ENCODE measurements around the gene WTAP. TPM values are rescaled to one million over a fixed set of nuclear protein-coding genes. Genes with fewer than 3 reads are reported as not detected.
"Not testable (repeated sequence)": the region's sequence is repeated elsewhere in the genome, so short reads cannot be mapped to it uniquely, and the experiment has no call there.

The WTAP gene
- total and polyA plus RNA-seq, 5 donors from 2014 or later, result 145 to 177 (median 150) TPM

DNA sequence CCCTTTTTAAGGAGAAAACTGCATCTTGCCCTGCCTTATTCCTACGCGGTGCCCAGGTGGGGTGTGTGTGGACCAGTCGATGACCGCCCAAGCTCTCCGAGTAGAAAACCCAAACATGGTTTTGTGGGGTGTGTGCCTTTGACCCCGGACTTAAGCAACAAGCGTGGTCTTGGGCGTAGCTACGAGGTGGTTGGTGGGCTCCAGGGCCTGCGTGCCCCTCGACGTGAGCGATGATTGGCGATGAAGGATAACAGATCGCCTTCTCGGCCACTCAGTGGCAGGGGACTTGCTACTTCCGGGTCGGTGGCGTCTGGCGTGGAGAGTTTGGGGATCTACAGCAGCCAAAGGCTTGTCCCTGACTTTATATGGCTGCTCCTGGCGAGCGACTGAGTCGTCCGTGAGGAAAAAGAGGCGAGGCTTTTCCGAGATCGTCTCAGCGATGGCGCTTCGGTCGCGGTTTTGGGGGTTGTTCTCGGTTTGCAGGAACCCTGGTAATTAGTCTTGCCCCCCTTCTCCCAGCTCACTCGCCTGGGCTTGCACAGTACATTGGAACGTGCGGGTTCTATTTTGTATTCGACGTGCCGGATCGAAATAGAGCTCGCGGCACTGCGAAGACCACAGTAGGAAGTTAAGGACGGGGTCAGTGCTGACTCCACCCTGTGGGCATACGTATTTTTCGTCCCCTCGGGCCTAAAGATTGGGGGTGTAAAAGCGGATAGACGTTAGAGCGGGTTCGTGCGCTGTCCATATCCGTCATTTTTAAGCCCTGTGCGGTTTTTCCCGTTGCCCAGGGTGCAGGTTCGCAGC is 63.0 kb downstream of the WTAP start, which contains the start of gene MRPL18:
Gene MRPL18 (plus strand): TSS at position 319 of the 807 bp plus-strand sequence. CDS start 121 bp downstream, at position 440.
- H3K4me3 Mint-ChIP-seq, result peak within 1 kb of the TSS; percentile 95 to 100 (median 99)
- H3K9me3 Mint-ChIP-seq, result no peaks in the 10 kb centered on the region
- Histone ChIP-seq H3K27ac (ENCODE audit: insufficient read depth, low read length, poor library complexity, severe bottlenecking) (peak within 1 kb of the TSS; percentile 97), H3K4me1 (ENCODE audit: control insufficient read depth, insufficient read depth, low read length, poor library complexity, severe bottlenecking) (peaks cover 29% of the 10 kb centered on the region), H3K27me3 (ENCODE audit: control insufficient read depth, insufficient read depth, low read length) (no peaks in the 10 kb centered on the region), H3K9me3 (ENCODE audit: control insufficient read depth in 2 of 2, low read length in 2 of 2) (no peaks in the 10 kb centered on the region), H3K4me3 (ENCODE audit: low read depth, low read length) (peak within 1 kb of the TSS; percentile 87), H3K36me3 (ENCODE audit: control insufficient read depth, insufficient read depth, low read length) (peaks cover 37% of the 10 kb centered on the region)
- peak; percentile 86 to 87 for ATAC-seq (ENCODE audit: low read depth in 2 of 2)
- peak within 1 kb of the TSS; percentile 94 to 99 (median 99) for H3K27ac Mint-ChIP-seq
- DNase-seq, result peak; percentile 86 to 98 (median 89)
- H3K4me1 Mint-ChIP-seq, result peaks cover 11 to 75% (median 51%) of the 10 kb centered on the region in 4 donors
- peaks cover 33% of the 10 kb centered on the region for H3K36me3 Mint-ChIP-seq
- peaks cover 8% of the 10 kb centered on the region for H3K27me3 Mint-ChIP-seq

DNA sequence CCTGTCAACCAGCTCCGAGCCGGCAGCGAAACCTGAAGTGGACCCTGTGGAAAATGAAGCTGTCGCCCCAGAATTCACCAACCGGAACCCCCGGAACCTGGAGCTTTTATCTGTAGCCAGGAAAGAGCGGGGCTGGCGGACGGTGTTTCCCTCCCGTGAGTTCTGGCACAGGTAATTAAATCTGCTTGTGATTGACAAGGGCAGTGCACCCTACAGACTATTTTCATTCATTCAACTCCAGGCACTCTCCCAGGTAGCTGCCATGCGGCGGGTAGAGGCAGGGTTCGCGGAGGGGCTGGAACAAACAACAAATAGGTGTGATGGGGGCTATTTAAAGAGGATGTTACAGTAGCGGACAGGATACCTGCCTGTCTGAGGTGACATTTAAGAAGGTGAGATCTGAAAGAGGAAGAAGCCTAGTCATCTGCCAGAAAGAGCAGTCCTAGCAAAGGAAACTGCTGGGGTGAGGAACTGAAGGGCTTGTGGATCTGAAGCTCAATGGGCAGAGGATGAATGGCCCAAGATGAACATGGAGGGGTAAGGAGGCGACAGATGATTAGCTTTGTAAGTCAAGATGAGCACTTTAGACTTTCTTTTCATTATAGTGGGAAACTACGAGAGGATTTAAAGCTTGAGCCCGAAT is 63.8 kb downstream of the WTAP start:
- H3K27ac Mint-ChIP-seq, result peak overlapping the region; percentile 94 to 99 (median 99)
- H3K27ac ChIP-seq (ENCODE audit: insufficient read depth, low read length, poor library complexity, severe bottlenecking), result peak overlapping the region; percentile 97
- H3K4me1 Mint-ChIP-seq, result peaks cover 11 to 74% (median 47%) of the 10 kb centered on the region in 4 donors
- peaks cover 29% of the 10 kb centered on the region for H3K4me1 ChIP-seq (ENCODE audit: control insufficient read depth, insufficient read depth, low read length, poor library complexity, severe bottlenecking)
- H3K4me3 Mint-ChIP-seq, result peak overlapping the region; percentile 95 to 100 (median 99)
- H3K4me3 ChIP-seq (ENCODE audit: low read depth, low read length), result peak overlapping the region; percentile 87
- no peaks in the 10 kb centered on the region for H3K9me3 Mint-ChIP-seq
- DNase-seq, result peak in 2 of 3 donors; percentile 6 to 41
- peaks cover 8% of the 10 kb centered on the region for H3K27me3 Mint-ChIP-seq
- no peak for ATAC-seq (ENCODE audit: low read depth in 2 of 2)
- H3K36me3 Mint-ChIP-seq, result peaks cover 28% of the 10 kb centered on the region
- no peaks in the 10 kb centered on the region for H3K9me3 ChIP-seq (ENCODE audit: control insufficient read depth in 2 of 2, low read length in 2 of 2)
- peaks cover 30% of the 10 kb centered on the region for H3K36me3 ChIP-seq (ENCODE audit: control insufficient read depth, insufficient read depth, low read length)
- H3K27me3 ChIP-seq (ENCODE audit: control insufficient read depth, insufficient read depth, low read length), result no peaks in the 10 kb centered on the region

DNA sequence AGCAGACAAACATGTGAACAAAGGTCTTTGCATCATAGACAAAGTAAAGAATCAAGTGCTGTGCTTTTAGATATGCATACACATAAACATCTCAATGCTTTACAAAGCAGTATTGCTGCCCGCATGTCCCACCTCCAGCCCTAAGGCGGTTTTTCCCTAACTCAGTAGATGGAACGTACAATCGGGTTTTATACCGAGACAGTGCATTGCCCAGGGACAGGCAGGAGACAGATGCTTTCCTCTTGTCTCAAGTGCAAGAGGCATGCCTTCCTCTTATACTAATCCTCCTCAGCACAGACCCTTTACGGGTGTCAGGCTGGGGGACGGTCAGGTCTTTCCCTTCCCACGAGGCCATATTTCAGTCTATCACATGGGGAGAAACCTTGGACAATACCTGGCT is 67.7 kb downstream of the WTAP start:
- not testable (repeated sequence) for H3K27ac ChIP-seq (ENCODE audit: insufficient read depth, low read length, poor library complexity, severe bottlenecking); DNase-seq; H3K9me3 Mint-ChIP-seq; H3K9me3 ChIP-seq (ENCODE audit: control insufficient read depth in 2 of 2, low read length in 2 of 2); H3K4me3 Mint-ChIP-seq; H3K4me3 ChIP-seq (ENCODE audit: low read depth, low read length); H3K27ac Mint-ChIP-seq; H3K27me3 Mint-ChIP-seq; H3K27me3 ChIP-seq (ENCODE audit: control insufficient read depth, insufficient read depth, low read length); ATAC-seq (ENCODE audit: low read depth in 2 of 2)
- peaks cover 19% of the 10 kb centered on the region for H3K4me1 ChIP-seq (ENCODE audit: control insufficient read depth, insufficient read depth, low read length, poor library complexity, severe bottlenecking)
- Mint-ChIP-seq H3K4me1 (peaks cover 19 to 60% (median 35%) of the 10 kb centered on the region in 4 donors), H3K36me3 (peaks cover 37% of the 10 kb centered on the region)
- peaks cover 50% of the 10 kb centered on the region for H3K36me3 ChIP-seq (ENCODE audit: control insufficient read depth, insufficient read depth, low read length)

DNA sequence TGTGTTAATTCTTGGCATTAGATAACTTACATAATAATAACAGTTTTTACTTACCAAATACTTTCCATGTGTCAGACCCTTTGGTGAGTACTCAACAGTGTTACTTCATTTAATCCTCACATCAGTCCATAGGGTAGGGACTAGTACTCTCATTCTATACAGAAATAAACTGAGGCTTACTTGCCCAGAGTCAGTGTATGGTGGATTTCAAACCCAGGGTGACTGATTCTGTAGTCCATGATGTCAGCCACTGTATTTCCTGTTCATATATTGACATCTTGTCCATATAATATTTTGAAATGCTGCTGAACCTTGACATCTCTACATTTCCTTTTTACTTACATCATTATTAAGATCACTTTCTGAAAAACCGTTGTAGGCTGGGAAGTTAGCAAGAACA is 70.2 kb downstream of the WTAP start:
- no peak for ATAC-seq (ENCODE audit: low read depth in 2 of 2)
- DNase-seq, result no peak
- peaks cover 48% of the 10 kb centered on the region for H3K36me3 ChIP-seq (ENCODE audit: control insufficient read depth, insufficient read depth, low read length)
- Mint-ChIP-seq H3K27me3 (no peaks in the 10 kb centered on the region), H3K36me3 (peaks cover 33% of the 10 kb centered on the region), H3K4me1 (peaks cover 9 to 36% (median 19%) of the 10 kb centered on the region in 4 donors), H3K4me3 (no peak overlapping the region), H3K9me3 (no peaks in the 10 kb centered on the region), H3K27ac (peak overlapping the region in 1 of 3 donors; percentile 44)
- H3K4me3 ChIP-seq (ENCODE audit: low read depth, low read length), result no peak overlapping the region
- H3K9me3 ChIP-seq (ENCODE audit: control insufficient read depth in 2 of 2, low read length in 2 of 2), result no peaks in the 10 kb centered on the region
- H3K4me1 ChIP-seq (ENCODE audit: control insufficient read depth, insufficient read depth, low read length, poor library complexity, severe bottlenecking), result peaks cover under 1% of the 10 kb centered on the region
- H3K27me3 ChIP-seq (ENCODE audit: control insufficient read depth, insufficient read depth, low read length), result no peaks in the 10 kb centered on the region
- no peak overlapping the region for H3K27ac ChIP-seq (ENCODE audit: insufficient read depth, low read length, poor library complexity, severe bottlenecking)

DNA sequence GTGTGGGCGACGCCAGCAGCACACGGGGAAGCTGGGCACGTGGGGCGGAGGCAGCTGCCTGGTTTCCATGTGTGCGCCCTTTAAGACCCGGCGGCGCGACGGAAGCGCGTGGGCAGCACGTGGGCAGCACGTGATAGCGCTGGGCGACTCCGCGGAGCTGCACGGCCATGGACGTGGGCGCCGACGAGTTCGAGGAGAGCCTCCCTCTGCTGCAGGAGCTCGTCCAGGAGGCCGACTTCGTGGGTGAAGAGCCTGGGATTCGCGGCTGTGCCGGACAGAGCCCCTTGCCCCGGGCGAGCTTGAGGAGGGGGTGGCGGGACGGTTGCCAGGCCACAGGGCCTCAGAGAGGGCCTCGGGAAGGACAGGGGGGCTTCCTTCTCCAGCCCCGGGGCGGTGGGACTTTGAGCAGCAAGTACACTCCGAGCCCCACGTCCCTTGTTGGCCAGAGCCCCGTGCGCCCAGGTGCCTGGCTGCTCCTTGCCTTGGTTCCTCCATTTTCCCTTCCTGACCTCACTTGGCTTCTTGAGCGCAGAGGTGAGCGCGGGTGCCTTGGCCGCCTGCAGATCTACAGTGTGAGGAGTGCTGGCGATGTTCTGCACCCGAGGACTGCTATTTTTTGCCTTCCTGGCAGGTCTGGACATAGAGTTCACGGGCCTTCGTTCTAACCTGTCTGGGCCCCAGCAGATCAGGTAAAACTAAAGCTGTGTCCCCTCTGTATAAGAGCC is 73.0 kb downstream of the WTAP start, which contains the start of gene PNLDC1:
Gene PNLDC1 (plus strand): TSS at position 136 of the 725 bp plus-strand sequence. CDS start 32 bp downstream, at position 168.
- H3K27ac ChIP-seq (ENCODE audit: insufficient read depth, low read length, poor library complexity, severe bottlenecking), result no peak within 1 kb of the TSS
- no peaks in the 10 kb centered on the region for H3K4me1 ChIP-seq (ENCODE audit: control insufficient read depth, insufficient read depth, low read length, poor library complexity, severe bottlenecking)
- no peaks in the 10 kb centered on the region for H3K27me3 Mint-ChIP-seq
- H3K9me3 Mint-ChIP-seq, result no peaks in the 10 kb centered on the region
- H3K36me3 ChIP-seq (ENCODE audit: control insufficient read depth, insufficient read depth, low read length), result peaks cover 38% of the 10 kb centered on the region
- no peak within 1 kb of the TSS for H3K4me3 Mint-ChIP-seq
- peaks cover 25% of the 10 kb centered on the region for H3K36me3 Mint-ChIP-seq
- H3K4me3 ChIP-seq (ENCODE audit: low read depth, low read length), result no peak within 1 kb of the TSS
- no peaks in the 10 kb centered on the region for H3K27me3 ChIP-seq (ENCODE audit: control insufficient read depth, insufficient read depth, low read length)
- DNase-seq (no peak), ATAC-seq (ENCODE audit: low read depth in 2 of 2) (no peak)
- H3K27ac Mint-ChIP-seq, result peak within 1 kb of the TSS in 1 of 3 donors; percentile 86
- no peaks in the 10 kb centered on the region for H3K9me3 ChIP-seq (ENCODE audit: control insufficient read depth in 2 of 2, low read length in 2 of 2)
- peaks cover 0 to 18% (median 12%) of the 10 kb centered on the region in 4 donors for H3K4me1 Mint-ChIP-seq

DNA sequence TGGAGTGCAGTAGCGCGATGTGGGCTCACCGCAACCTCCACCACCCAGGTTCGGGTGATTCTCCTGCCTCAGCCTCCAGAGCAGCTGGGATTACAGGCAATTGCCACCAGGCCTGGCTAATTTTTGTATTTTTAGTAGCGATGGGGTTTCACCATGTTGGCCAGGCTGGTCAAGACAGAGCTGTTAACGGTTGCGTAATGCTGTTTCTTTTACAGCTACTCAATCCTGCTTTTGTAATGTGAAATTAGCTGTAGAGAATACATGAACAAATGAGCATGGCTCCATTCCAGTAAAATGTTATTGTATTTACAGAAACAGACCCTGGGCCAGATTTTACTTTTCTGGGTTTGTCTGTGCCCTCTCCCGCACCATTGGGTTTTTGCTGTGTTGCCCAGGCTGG is 74.6 kb downstream of the WTAP start:
- Histone ChIP-seq H3K36me3 (ENCODE audit: control insufficient read depth, insufficient read depth, low read length) (peaks cover 30% of the 10 kb centered on the region), H3K27ac (ENCODE audit: insufficient read depth, low read length, poor library complexity, severe bottlenecking) (no peak overlapping the region), H3K4me1 (ENCODE audit: control insufficient read depth, insufficient read depth, low read length, poor library complexity, severe bottlenecking) (no peaks in the 10 kb centered on the region), H3K4me3 (ENCODE audit: low read depth, low read length) (no peak overlapping the region), H3K27me3 (ENCODE audit: control insufficient read depth, insufficient read depth, low read length) (no peaks in the 10 kb centered on the region), H3K9me3 (ENCODE audit: control insufficient read depth in 2 of 2, low read length in 2 of 2) (no peaks in the 10 kb centered on the region)
- ATAC-seq (ENCODE audit: low read depth in 2 of 2) (no peak), DNase-seq (no peak)
- H3K4me3 Mint-ChIP-seq, result no peak overlapping the region
- H3K27me3 Mint-ChIP-seq, result no peaks in the 10 kb centered on the region
- no peaks in the 10 kb centered on the region for H3K9me3 Mint-ChIP-seq
- H3K4me1 Mint-ChIP-seq, result peaks cover 0 to 15% (median 6%) of the 10 kb centered on the region in 4 donors
- H3K27ac Mint-ChIP-seq, result no peak overlapping the region
- H3K36me3 Mint-ChIP-seq, result peaks cover 25% of the 10 kb centered on the region

DNA sequence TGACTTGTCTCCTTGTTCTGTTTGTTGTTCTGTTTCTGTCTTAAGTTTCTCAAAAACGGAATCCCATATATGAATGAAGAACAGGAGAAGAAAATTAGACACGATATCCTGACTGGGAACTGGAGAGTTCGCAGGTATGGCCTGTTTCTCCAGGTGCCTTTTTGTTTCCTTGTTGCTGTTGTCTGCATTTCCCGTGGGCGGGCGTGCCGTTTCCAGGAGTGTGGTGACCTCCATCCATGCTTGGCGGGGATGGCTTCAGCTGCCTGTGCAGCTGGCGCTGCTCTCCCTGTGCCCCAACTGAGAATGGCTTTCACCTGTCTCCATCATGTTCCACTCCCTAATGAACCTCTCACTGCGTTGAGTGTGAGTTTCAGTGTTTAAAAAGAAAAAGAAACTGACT is 77.2 kb downstream of the WTAP start:
- Mint-ChIP-seq H3K4me3 (no peak overlapping the region), H3K9me3 (no peaks in the 10 kb centered on the region), H3K36me3 (peaks cover 11% of the 10 kb centered on the region), H3K27ac (no peak overlapping the region), H3K27me3 (no peaks in the 10 kb centered on the region), H3K4me1 (no peaks in the 10 kb centered on the region)
- Histone ChIP-seq H3K27me3 (ENCODE audit: control insufficient read depth, insufficient read depth, low read length) (no peaks in the 10 kb centered on the region), H3K36me3 (ENCODE audit: control insufficient read depth, insufficient read depth, low read length) (peaks cover 4% of the 10 kb centered on the region), H3K4me3 (ENCODE audit: low read depth, low read length) (no peak overlapping the region), H3K27ac (ENCODE audit: insufficient read depth, low read length, poor library complexity, severe bottlenecking) (no peak overlapping the region), H3K4me1 (ENCODE audit: control insufficient read depth, insufficient read depth, low read length, poor library complexity, severe bottlenecking) (no peaks in the 10 kb centered on the region), H3K9me3 (ENCODE audit: control insufficient read depth in 2 of 2, low read length in 2 of 2) (no peaks in the 10 kb centered on the region)
- DNase-seq (no peak), ATAC-seq (ENCODE audit: low read depth in 2 of 2) (no peak)

All from CD4-positive, CD25-positive, alpha-beta regulatory T cell (primary cell).